GM12878 (cell line): ENCODE measurements around the gene DUSP22. TPM values are rescaled to one million over a fixed set of nuclear protein-coding genes. Genes with fewer than 3 reads are reported as not detected.
A peak's percentile ranks its signal among the peaks of the same experiment; 100 is the strongest.

Experiments
- ATAC-seq: fragments of 200-7000 bp; cut with Tn5 transposase; 3 replicates; pipeline ENCODE4 v1.9.1; 2020; ENCODE audit warnings: mild to moderate bottlenecking, moderate library complexity
- BruUV-seq: library from RNA; stranded (reverse); fragments of 400-500 nt; replicated peaks from 2 replicates; lab custom pipeline; 2021; lab: Mats Ljungman, UMichigan
- CTCF ChIA-PET: fragments of 300-600 bp; sonication (Branson Sonifier 250); formaldehyde crosslinking; extraction: SDS; loops from one replicate; lab custom pipeline; 2021; ENCODE audit warnings: inconsistent platforms; lab: Yijun Ruan, JAX
- POLR2A ChIA-PET: fragments of 350-600 bp; formaldehyde crosslinking; extraction: SDS; loops from one replicate; lab custom pipeline; 2021; ENCODE audit warnings: inconsistent platforms; lab: Charles Lee
- RAD21 ChIA-PET: fragments of 300-600 bp; sonication (Branson Sonifier 250); formaldehyde crosslinking; loops from one replicate; lab custom pipeline; 2023; ENCODE audit warnings: antibody characterized with exemption; ENCODE audit not compliant: unreplicated experiment; lab: Charles Lee
- SMC1A ChIA-PET: fragments of 300-600 bp; sonication (Branson Sonifier 250); formaldehyde crosslinking; loops from one replicate; lab custom pipeline; 2023; ENCODE audit not compliant: unreplicated experiment, uncharacterized antibody; lab: Charles Lee
- DNase-seq: peaks from one replicate; pipeline ENCODE4 v3.0.0-alpha.2; 2011; ENCODE audit warnings: low read depth, low spot score
- FAIRE-seq: peaks from 3 replicates; lab custom pipeline; 2011; peaks lifted over from hg19 to GRCh38; lab: Jason Lieb, UNC
- H2AFZ ChIP-seq: 2 replicates; pipeline ENCODE4 v1.6.0; 2011; ENCODE audit warnings: low read depth, low read length, control low read depth; ENCODE audit not compliant: control insufficient read depth
- H3K27ac ChIP-seq: 2 replicates; pipeline ENCODE4 v1.5.1; 2011; ENCODE audit warnings: control low read depth; ENCODE audit not compliant: control insufficient read depth, insufficient read depth
- H3K27me3 ChIP-seq, 2 experiments: replicated peaks in 1 of 2; 2 replicates each; pipeline versions ENCODE4 v1.6.0 to v1.6.1; 2011; ENCODE audit warnings: low read length in 1 of 2; ENCODE audit not compliant: control insufficient read depth in 2 of 2, insufficient read depth in 2 of 2
- H3K36me3 ChIP-seq, 2 experiments: 2 replicates each; pipeline ENCODE4 v1.5.1; 2011; ENCODE audit warnings: low read length in 1 of 2; ENCODE audit not compliant: control insufficient read depth in 2 of 2, insufficient read depth in 2 of 2
- H3K4me1 ChIP-seq: 2 replicates; pipeline ENCODE4 v1.6.1; 2011; ENCODE audit warnings: mild to moderate bottlenecking, low read length, moderate library complexity, mixed read lengths; ENCODE audit not compliant: control insufficient read depth, insufficient read depth
- H3K4me2 ChIP-seq: 2 replicates; pipeline ENCODE4 v1.6.0; 2011; ENCODE audit warnings: control low read depth; ENCODE audit not compliant: control insufficient read depth, insufficient read depth
- H3K4me3 ChIP-seq: fragments of 200-600 bp; sonication (generic); 2 replicates; pipeline ENCODE4 v1.5.1; 2016
- H3K79me2 ChIP-seq: 2 replicates; pipeline ENCODE4 v1.6.0; 2011; ENCODE audit warnings: low read length; ENCODE audit not compliant: control insufficient read depth, insufficient read depth
- H3K9ac ChIP-seq: 2 replicates; pipeline ENCODE4 v1.8.0; 2011; ENCODE audit warnings: low read length, control low read depth, mixed read lengths; ENCODE audit not compliant: control insufficient read depth, insufficient read depth
- H3K9me3 ChIP-seq: replicated peaks from 3 replicates; pipeline ENCODE4 v1.5.1; 2011; ENCODE audit warnings: mild to moderate bottlenecking, low read length; ENCODE audit not compliant: control insufficient read depth, insufficient read depth
- H4K20me1 ChIP-seq: 2 replicates; pipeline ENCODE4 v1.6.0; 2011; ENCODE audit not compliant: control insufficient read depth, insufficient read depth
- CBFB ChIP-seq: IDR thresholded peaks from 2 replicates; pipeline ENCODE4 v1.6.1; 2016; ENCODE audit warnings: antibody characterized with exemption, low read depth
- CBX3 ChIP-seq: fragments of 200-600 bp; sonication (generic); IDR thresholded peaks from 2 replicates; pipeline ENCODE4 v1.6.1; 2016; ENCODE audit warnings: low read depth, borderline replicate concordance
- CREM ChIP-seq: IDR thresholded peaks from 2 replicates; pipeline ENCODE4 v1.6.1; 2014; ENCODE audit warnings: antibody characterized with exemption, low read depth
- WGBS: methylation state at CpG from one replicate; pipeline ENCODE4 v1.1.6; 2016; ENCODE audit warnings: low lambda C conversion rate; ENCODE audit not compliant: insufficient replicate concordance, insufficient coverage; ENCODE audit errors: missing lambda C conversion rate; 5-methylcytosine and 5-hydroxymethylcytosine counted together
- in situ Hi-C: fragments of 300-500 bp; cut with MboI; formaldehyde crosslinking; loops from 9 replicates; pipeline ENCODE4 v1.14.3; 2018; ENCODE audit warnings: mixed read lengths
- intact Hi-C: fragments of 100-400 bp; cut with micrococcal nuclease; formaldehyde crosslinking; loops from one replicate; pipeline ENCODE4 v1.14.2; 2022; ENCODE audit not compliant: unreplicated experiment
- polyA plus RNA-seq, 11 experiments: library from polyadenylated mRNA; depleted of rRNA in 4 of 11; unstranded in 6 of 11; stranded (reverse) in 5 of 11; fragments of >200 nt; fragmentation: Nextera tagmentation in 4 of 11; fragmentation: Illumina TruSeq in 1 of 11; extraction: Ambion mirVana in 4 of 11; extraction: Trizol in 1 of 11; gene quantifications; 1 replicate in 1 of 11; 2 replicates in 10 of 11; pipeline versions ENCODE4 v1.2.1 to v1.2.3, GENCODE V29; 2011 to 2016; ENCODE audit warnings: inconsistent platforms in 2 of 11, missing spikeins in 2 of 11, low read depth in 1 of 11
- total RNA-seq, 4 experiments: library from RNA; depleted of rRNA in 3 of 4; stranded (reverse); fragments of >200 nt in 3 of 4; fragmentation: Illumina TruSeq in 1 of 4; extraction: Trizol in 1 of 4; gene quantifications; 2 replicates each; pipeline versions ENCODE4 v1.2.1 to v1.2.3, GENCODE V29; 2013 to 2021
- TF ChIP-seq, protein P1 (sequence below): fragments of 150-350 bp; IDR thresholded peaks from 2 replicates; pipeline ENCODE4 v1.6.1; 2014; ENCODE audit warnings: mild to moderate bottlenecking, low read depth, low read length

DUSP22 gene
- total and polyA plus RNA-seq, 10 of the 15 experiments (the other 5 are each of a cell fraction or from before 2014, with no cell fraction given) = 78.9 to 156 (median 107) TPM

DNA sequence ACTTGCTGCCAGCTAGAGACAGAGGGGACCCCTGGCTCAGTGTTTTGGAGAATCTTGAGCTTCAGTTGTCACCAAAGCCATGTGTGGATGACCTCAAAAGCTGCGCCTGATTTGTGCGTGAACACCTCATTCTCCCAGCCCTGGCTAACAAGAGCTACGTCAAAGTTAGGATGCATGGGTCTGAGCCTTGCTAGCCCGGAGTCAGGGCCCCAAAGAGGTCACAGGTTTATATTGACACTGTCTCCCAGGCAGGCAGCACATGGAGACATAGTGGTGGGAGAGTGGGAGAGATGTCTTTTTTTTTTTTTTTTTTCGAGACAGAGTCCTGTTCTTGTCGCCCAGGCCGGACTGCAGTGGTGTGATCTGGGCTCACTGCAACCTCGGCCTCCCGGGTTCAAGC is 36.1 kb upstream of the DUSP22 start:
- no peak for TF ChIP-seq CBX3
- TF ChIP-seq, protein P1, sequence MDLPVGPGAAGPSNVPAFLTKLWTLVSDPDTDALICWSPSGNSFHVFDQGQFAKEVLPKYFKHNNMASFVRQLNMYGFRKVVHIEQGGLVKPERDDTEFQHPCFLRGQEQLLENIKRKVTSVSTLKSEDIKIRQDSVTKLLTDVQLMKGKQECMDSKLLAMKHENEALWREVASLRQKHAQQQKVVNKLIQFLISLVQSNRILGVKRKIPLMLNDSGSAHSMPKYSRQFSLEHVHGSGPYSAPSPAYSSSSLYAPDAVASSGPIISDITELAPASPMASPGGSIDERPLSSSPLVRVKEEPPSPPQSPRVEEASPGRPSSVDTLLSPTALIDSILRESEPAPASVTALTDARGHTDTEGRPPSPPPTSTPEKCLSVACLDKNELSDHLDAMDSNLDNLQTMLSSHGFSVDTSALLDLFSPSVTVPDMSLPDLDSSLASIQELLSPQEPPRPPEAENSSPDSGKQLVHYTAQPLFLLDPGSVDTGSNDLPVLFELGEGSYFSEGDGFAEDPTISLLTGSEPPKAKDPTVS = no peak
- TF ChIP-seq CBFB = no peak
- peak; percentile 5; the same call in 1 of the 2 replicates for TF ChIP-seq CREM
- TF ChIP-seq, all 136 proteins: peak for 1
- 87% methylated on average over 8 of the region's 9 CpGs for WGBS
- no TSS peak for BruUV-seq
- no peaks in the 10 kb centered on the region for H3K79me2 ChIP-seq
- no peak overlapping the region for H3K9ac ChIP-seq
- H3K9me3 ChIP-seq = no peaks in the 10 kb centered on the region; the same call in 2 of the 3 replicates
- peak overlapping the region; percentile 10 for H2AFZ ChIP-seq
- SMC1A ChIA-PET = interaction anchor here (1.0 to 10.9 kb wide), 10 partner anchors 15 to 54 kb away, joined by 3 to 162 read pairs (median 5); no protein-coding TSS in a partner anchor
- no peaks in the 10 kb centered on the region for H3K27me3 ChIP-seq
- CTCF ChIA-PET = interaction anchor here (1.2 to 1.8 kb wide), 4 partner anchors 21 to 72 kb away, joined by 3 to 7 read pairs (median 3); no protein-coding TSS in a partner anchor
- H3K4me3 ChIP-seq = no peak overlapping the region
- POLR2A ChIA-PET = interaction anchor here (0.7 to 1.8 kb wide), 6 partner anchors 16 to 109 kb away, joined by 3 to 5 read pairs (median 4); no protein-coding TSS in a partner anchor
- no peak for ATAC-seq
- H3K36me3 ChIP-seq = no peaks in the 10 kb centered on the region
- FAIRE-seq = no peak
- H3K4me1 ChIP-seq = peaks cover 64% of the 10 kb centered on the region
- intact Hi-C loops (no loop called here), in situ Hi-C loops (no loop called here)
- RAD21 ChIA-PET = interaction anchor here (0.7 to 9.2 kb wide), 10 partner anchors 20 to 85 kb away, joined by 3 to 73 read pairs (median 4); no protein-coding TSS in a partner anchor
- no peak overlapping the region for H3K4me2 ChIP-seq
- H3K27ac ChIP-seq = peak overlapping the region; percentile 53
- DNase-seq = no peak
- no peaks in the 10 kb centered on the region for H4K20me1 ChIP-seq
